PFSK-1 (cell line): Measurements from ENCODE around the gene CCDC7.

Experiments used
- FOXP2 ChIP-seq: optimal IDR thresholded peaks from 2 replicates; pipeline ENCODE3; 2011; ENCODE audit warnings: borderline replicate concordance, control low read depth, inconsistent platforms; ENCODE audit not compliant: insufficient read depth; ENCODE audit errors: extremely low read length, extremely low read depth
- POLR2AphosphoS5 ChIP-seq: IDR thresholded peaks from 2 replicates; pipeline ENCODE4 v1.6.1; 2012; ENCODE audit warnings: low read depth, mild to moderate bottlenecking, control low read depth, low read length, moderate library complexity
- REST ChIP-seq, 2 experiments: IDR thresholded peaks; 2 replicates each; pipeline versions ENCODE4 v1.6.1 to v1.8.0; 2011 to 2012; ENCODE audit warnings: low read depth in 2 of 2, low read length in 2 of 2, control low read depth in 1 of 2, inconsistent platforms in 1 of 2, mild to moderate bottlenecking in 1 of 2, moderate library complexity in 1 of 2; ENCODE audit not compliant: insufficient read depth in 1 of 2
- SIN3A ChIP-seq: IDR thresholded peaks from 2 replicates; pipeline ENCODE4 v1.6.1; 2012; ENCODE audit warnings: mild to moderate bottlenecking, low read length, moderate library complexity, borderline replicate concordance; ENCODE audit not compliant: insufficient read depth
- TAF1 ChIP-seq: IDR thresholded peaks from 2 replicates; pipeline ENCODE4 v1.6.1; 2012; ENCODE audit warnings: low read length, control low read depth, borderline replicate concordance; ENCODE audit not compliant: insufficient read depth

Gene CCDC7

GRCh38 chr10:32616438-32616837 is 170.5 kb downstream of the CCDC7 start:
- TF ChIP-seq TAF1 (no peak), SIN3A (no peak), REST (IDR thresholded peaks at IDR 0.05; ENCODE audit: insufficient read depth in 1 of 2, low read depth in 2 of 2, low read length in 2 of 2) (no peak), FOXP2 (no peak), POLR2AphosphoS5 (no peak)

DNA sequence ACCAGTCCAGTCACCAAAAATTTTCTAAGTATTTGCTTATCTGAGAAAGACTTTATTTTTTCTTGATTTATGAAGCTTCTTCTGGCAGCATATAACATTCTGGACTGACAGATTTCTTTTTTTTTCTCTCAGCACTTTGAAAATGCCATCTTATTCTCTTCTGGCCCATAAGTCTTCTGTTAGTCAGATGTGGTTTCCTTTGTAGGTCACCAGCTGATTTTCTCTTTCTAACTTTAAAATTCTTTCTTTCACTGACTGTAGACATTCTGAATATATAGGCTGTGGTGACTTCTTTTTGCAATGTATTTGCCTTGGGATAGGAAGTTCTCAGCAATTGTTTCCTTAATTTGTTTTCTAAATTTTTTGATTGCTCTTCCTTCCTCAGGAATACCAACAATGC is 172.5 kb downstream of the CCDC7 start:
- no peak for TF ChIP-seq TAF1
- TF ChIP-seq SIN3A: no peak
- TF ChIP-seq POLR2AphosphoS5: no peak
- no peak for TF ChIP-seq REST (IDR thresholded peaks at IDR 0.05; ENCODE audit: insufficient read depth in 1 of 2, low read depth in 2 of 2, low read length in 2 of 2)
- TF ChIP-seq FOXP2: no peak

- TF ChIP-seq REST (IDR thresholded peaks at IDR 0.05; ENCODE audit: insufficient read depth in 1 of 2, low read depth in 2 of 2, low read length in 2 of 2) (no peak), POLR2AphosphoS5 (no peak), SIN3A (no peak), TAF1 (no peak), FOXP2 (no peak)
These were observed 176.0 kb downstream of the CCDC7 start for GRCh38 chr10:32621969-32622368.

DNA sequence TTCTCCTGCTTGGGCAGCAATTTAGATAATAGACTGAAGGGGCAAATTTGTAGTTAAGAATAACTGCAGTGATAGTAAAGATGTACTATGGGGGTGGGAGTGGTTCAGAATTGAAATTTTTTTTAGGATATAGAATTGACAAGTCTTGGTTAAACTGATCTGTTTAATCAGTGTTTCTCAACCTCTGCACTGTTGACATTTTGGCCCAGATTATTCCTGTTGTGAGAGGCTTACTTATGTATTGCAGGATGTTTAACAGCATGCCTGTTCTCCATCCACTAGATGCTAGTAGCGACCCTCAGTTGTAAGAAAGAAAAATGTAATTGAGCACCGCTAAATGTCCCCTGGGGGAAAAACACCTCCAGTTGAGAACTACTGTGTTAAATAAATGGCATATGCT is 176.5 kb downstream of the CCDC7 start:
- TF ChIP-seq FOXP2 (no peak), POLR2AphosphoS5 (no peak), SIN3A (no peak), TAF1 (no peak), REST (IDR thresholded peaks at IDR 0.05; ENCODE audit: insufficient read depth in 1 of 2, low read depth in 2 of 2, low read length in 2 of 2) (no peak)

DNA sequence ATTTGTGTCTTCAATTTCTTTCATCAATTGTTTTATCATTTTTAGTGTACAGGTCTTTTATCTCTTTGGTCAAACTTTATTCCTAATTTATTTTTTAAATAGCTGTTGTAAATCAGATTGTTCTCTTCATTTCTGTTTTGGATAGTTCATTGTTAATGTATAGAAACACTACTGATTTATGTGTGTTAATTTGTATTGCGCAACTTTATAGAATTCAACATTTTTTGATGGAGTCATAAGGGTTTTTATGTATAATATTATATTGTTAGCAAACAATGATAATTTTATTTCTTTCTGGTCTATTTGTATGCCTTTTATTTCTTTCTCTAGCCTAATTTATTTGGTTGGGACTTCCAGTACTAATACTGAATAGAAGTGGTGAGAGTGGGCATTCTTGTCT is 181.2 kb downstream of the CCDC7 start:
- no peak for TF ChIP-seq TAF1
- TF ChIP-seq REST (IDR thresholded peaks at IDR 0.05; ENCODE audit: insufficient read depth in 1 of 2, low read depth in 2 of 2, low read length in 2 of 2): no peak
- TF ChIP-seq FOXP2: no peak
- TF ChIP-seq SIN3A: no peak
- TF ChIP-seq POLR2AphosphoS5: no peak
